GM18499 (cell line): Measurements from ENCODE around the gene ERP44.
A peak's percentile ranks its signal among the peaks of the same experiment; 100 is the strongest.
"Not testable (repeated sequence)": the region's sequence is repeated elsewhere in the genome, so short reads cannot be mapped to it uniquely, and the experiment has no call there.

ENCODE experiments used
- ATAC-seq: cut with Tn5 transposase; IDR thresholded peaks from one replicate; pipeline ENCODE4 v1.9.1; 2021; ENCODE audit warnings: moderate number of reproducible peaks; ENCODE audit not compliant: insufficient read depth, unreplicated experiment

Gene ERP44

GRCh38 chr9:100070104-100071041 lies 28.4 kb downstream of the ERP44 start:
- ATAC-seq: no peak

DNA sequence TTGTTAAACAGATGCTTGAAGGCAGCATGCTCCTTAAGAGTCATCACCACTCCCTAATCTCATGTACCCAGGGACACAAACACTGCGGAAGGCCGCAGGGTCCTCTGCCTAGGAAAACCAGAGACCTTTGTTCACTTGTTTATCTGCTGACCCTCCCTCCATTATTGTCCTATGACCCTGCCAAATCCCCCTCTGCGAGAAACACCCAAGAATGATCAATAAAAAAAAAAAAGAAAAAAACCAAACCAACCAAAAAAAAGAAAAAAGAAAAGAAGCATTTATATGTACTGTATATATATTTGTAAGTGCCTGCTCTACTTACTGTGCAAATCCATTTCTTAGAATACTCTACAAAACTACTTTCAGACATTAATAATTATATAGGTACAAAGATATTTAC lies 29.7 kb downstream of the ERP44 start:
- ATAC-seq: not testable (repeated sequence)

DNA sequence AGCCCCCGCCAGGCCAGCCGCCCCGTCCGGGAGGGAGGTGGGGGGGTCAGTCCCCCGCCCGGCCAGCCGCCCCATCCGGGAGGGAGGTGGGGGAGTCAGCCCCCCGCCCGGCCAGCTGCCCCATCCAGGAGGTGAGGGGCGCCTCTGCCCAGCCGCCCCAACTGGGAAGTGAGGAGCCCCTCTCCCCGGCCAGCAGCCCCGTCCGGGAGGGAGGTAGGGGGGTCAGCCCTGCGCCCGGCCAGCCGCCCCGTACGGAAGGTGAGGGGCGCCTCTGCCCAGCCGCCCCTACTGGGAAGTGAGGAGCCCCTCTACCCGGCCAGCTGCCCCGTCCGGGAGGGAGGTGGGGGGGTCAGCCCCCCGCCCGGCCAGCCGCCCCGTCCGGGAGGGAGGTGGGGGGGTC lies 30.8 kb downstream of the ERP44 start:
- not testable (repeated sequence) for ATAC-seq

GRCh38 chr9:100066539-100066938 lies 32.3 kb downstream of the ERP44 start:
- no peak for ATAC-seq

DNA sequence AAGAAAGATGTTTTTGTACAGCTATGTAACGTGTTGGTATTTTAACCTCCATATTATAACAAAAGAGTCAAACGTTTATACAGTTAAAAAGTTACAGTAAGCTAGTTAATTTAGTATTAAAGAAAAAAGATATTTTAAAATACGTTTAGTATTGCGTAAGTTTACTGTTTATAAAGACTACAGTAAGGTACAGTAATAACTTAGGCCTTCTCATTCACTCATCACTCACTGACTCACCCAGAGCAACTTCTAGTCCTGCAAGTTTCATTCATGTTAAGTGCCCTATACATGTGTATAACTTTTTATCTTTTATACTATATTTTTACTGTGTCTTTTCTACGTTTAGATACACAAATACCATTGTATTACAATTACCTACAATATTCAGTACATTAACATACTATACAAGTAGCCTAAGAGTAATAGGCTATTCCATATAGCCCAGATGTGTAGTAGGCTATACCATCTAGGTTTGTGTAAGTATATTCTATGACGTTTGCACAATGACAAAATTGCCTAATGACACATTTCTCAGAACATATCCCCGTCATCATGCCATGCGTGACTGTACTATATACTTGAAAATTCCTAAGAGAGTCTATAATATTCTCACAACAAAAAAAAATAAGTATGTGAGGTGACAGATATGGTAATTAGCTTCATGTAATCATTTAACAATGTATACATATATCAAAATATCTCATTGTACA lies 33.8 kb downstream of the ERP44 start:
- no peak for ATAC-seq

GRCh38 chr9:100063185-100063584 lies 35.6 kb downstream of the ERP44 start:
- no peak for ATAC-seq

DNA sequence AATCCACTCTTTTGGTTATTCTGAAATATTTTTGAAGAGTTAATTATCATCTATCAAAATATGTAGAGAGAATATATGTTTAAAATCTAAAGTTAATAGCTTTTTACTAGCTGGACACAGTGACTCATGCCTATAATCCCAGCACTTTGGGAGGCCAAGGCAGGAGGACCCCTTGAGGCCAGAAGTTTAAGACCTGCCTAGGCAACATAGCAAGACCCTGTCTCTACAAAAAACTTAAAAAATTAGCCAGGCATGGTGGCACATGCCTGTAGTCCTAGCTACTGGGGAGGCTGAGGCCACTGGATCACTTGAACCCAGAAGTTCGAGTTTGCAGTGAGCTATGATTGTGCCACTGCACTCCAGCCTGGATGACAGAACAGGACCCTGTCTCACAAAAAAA lies 36.1 kb downstream of the ERP44 start:
- ATAC-seq: not testable (repeated sequence)

DNA sequence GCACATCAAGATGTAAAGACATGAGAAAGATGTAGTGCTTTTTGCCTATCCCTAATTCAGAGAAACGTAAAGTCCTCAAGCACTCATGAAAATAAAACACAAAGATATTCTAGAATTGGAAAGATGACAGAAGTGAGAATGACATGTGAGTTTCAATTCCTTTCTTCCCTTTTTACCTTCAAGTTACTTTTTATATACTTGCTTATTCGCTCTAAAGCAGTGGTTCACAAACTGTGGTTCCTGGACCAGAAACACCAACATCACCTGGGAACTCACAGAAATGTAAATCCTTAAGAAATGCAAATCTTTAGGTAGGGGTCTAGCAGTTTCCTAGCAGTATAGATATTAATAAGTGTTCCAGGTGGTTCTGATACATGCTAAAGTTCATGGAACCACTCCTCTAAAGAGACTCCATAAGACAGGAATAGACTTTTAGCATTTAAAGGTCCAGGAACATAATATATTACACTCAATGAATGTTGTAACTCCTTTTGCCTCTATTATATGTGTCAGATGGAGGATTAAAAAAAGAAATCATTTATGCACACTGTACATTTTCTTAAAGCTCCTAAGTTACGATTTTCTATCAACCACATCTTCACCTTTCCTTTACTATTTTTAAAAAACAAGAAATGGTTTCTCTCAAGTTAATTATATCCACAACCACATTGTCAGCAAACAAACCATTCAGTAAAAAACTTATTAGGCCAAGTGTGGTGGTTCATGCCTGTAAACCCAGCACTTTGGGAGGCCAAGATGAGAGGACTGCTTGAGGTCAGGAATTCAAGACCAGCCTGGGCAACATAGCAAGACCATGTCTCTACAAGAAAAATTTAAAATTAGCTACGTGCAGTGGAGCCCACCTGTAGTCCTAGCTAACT lies 39.9 kb downstream of the ERP44 start:
- peak; percentile 91 for ATAC-seq

DNA sequence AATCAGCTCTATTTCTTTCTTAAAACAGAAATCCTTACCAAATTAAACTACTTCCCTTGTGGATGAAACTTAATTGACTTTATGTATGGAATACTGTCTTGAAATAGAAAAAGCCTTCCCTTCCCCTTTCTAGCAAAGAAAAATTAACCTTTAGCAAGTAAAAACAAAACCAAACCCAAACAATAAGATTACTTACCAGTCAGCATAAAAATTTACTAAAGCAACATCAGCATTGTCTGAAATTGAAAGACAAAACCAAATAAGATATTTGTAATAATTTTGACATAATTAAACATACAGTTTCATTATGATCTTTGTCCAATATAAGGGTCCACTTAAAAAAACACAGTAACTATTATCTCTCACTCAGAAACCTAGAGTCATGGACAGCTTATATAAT lies 41.2 kb downstream of the ERP44 start:
- ATAC-seq: no peak

DNA sequence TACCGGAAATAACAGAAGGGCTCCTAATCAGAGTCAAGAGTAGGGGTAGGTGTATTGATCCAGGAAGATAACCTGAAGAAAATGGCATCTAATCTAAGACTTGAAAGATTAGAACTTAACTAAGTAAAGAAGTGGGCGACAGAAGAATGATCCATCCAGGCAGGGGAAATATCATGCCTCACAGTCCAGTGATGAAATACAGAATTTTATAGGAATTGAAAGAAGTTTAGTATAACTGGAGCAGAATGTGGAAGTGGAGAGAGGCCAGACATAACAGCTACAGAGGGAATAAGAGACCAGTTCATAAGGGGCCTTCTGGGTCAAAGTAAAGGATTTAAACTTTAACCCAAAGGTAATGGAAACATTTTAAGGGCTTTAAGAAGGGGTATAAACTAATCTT lies 42.2 kb downstream of the ERP44 start:
- ATAC-seq: no peak

GRCh38 chr9:100052375-100052774 lies 46.4 kb downstream of the ERP44 start:
- no peak for ATAC-seq

DNA sequence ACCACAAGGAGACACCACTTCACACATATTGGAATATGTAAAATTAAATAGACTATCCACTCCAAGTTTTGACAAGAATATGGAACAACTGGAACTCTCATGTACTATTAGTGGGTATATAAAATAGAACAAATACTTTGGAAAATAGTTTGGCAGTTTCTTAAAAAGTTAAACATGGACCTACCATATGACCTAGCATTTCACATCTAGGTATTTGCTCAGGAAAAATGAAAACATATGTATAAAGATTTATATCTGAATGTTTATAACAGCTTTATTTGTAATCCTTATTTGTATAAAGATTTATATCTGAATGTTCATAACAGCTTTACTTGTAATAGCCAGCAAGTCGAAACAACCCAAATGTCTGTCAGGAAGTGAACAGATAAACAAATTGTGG lies 49.2 kb downstream of the ERP44 start:
- no peak for ATAC-seq

- no peak for ATAC-seq
These were observed 60.3 kb downstream of the ERP44 start for GRCh38 chr9:100038472-100038871.

GRCh38 chr9:100033877-100034551 lies 64.8 kb downstream of the ERP44 start:
- no peak for ATAC-seq

DNA sequence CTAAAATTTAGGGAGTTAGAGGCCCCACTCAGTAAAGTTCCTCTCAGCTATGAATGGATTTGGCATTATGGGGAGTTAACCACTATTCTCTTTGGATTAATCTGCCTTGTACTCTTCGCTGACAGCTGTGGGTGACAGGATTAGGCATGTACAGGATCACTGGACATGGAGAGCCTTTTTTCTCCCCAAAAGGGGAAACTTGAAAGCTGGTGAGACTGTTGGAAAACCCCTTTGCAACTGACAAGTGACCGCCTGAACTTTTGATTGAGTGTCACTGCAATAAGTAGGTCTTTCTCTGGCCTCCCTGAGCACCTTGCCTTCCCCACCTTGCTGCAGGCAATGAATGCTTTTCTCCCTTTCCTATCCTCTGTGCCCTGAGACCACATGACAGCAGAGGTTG lies 68.3 kb downstream of the ERP44 start:
- no peak for ATAC-seq

GRCh38 chr9:100029251-100029650 lies 69.5 kb downstream of the ERP44 start:
- no peak for ATAC-seq

DNA sequence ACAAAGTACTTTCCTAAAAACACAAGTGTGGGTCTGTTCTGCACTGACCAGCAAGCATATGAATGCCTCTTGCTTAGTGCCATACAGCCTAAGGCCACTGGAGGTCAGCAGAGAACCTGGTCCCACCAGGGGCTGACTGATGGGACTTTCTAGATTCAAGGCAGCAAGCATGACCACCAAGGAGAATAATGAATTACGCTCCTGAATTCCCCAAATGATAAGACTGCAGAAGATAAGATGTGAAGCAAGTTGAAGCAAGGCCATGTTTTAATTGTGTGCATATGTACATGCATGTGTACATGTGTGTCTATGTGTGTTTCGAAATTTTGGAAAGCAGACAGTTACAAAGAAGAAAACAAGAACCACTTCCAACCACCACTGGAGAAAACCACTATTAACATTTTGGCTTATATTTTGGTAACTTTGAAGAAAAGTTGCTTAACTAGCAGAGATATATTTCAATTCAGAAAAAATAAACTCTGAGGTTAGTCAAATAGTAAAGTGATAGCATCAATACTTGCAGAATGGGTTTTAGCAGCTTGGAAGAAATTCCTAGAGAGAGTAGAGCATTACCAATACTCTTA lies 70.5 kb downstream of the ERP44 start:
- peak; percentile 90 for ATAC-seq

DNA sequence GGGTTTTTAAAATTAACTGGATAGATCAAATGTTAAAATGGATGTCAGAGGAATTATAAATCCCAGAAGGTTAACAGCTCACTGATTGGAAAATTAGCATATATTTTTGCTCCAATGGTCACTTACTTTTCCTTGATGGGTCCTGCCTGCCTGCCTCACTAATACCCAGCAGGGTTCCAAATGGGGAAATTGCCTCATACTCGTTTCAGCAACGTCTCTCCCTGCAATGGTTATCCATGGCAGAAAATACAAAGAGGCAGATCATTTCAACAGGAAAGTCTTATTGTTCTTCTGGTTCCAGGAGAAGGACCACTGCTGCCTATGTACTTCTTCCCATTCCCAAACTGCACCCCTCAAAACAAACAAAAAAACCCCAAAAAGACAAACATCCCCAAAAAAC lies 71.3 kb downstream of the ERP44 start:
- ATAC-seq: no peak

DNA sequence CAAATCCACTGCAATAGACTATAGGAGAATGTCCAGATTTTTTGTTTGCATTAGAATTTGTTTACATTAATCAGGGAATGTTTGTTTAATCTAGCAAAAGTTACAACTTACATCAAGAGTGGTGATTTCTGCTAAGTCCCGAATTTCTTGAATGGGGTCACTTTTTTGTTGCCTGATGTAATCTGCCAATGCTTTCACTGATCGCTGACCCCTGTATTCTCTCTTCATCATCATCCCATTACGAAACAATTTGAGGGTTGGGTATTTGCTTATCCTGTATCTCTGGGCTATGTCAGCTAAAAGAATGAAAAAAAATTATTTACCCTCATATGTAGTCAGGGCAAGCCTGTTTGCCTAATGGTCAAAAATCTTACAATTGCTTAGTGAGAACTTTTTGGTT lies 76.9 kb downstream of the ERP44 start:
- no peak for ATAC-seq
